ENCODE results near the gene INTS15. TPM values are rescaled to one million over a fixed set of nuclear protein-coding genes. Genes with fewer than 3 reads are reported as not detected.

Gene INTS15
- total and polyA plus RNA-seq, 4 donors: 13.8 to 34.5 (median 22.4) TPM

- no peak overlapping the region for H3K4me3 ChIP-seq
- no peak for TF ChIP-seq CTCF (IDR thresholded peaks at IDR 0.05; ENCODE audit: control extremely low read depth, extremely low read depth)
- no peaks in the 10 kb centered on the region for H3K4me1 ChIP-seq (ENCODE audit: control insufficient read depth in 5 of 5, insufficient read depth in 5 of 5, low read length in 5 of 5)
- no peaks in the 10 kb centered on the region for H3K27me3 ChIP-seq (ENCODE audit: control insufficient read depth in 3 of 3, insufficient read depth in 3 of 3, low read length in 2 of 3)
- DNase-seq (no peak), ATAC-seq (ENCODE audit: insufficient read depth, low FRiP score) (no peak)
- H3K9ac ChIP-seq (ENCODE audit: insufficient read depth in 1 of 2, low read length in 2 of 2): no peak overlapping the region
- 95% methylated on average over 38 of the region's 38 CpGs for WGBS, 2 donors
- H3K36me3 ChIP-seq (ENCODE audit: control insufficient read depth in 4 of 4, insufficient read depth in 4 of 4, low read length in 4 of 4): peaks cover 5 to 33% (median 9%) of the 10 kb centered on the region in 4 donors
- H3K9me3 ChIP-seq (ENCODE audit: control insufficient read depth in 4 of 4, insufficient read depth in 3 of 4, low read length in 3 of 4): no peaks in the 10 kb centered on the region
- H3K27ac ChIP-seq (ENCODE audit: low read depth in 1 of 2, low read length in 1 of 2): no peak overlapping the region
Measured at GRCh38 chr7:6607651-6608051, 17.8 kb downstream of the INTS15 start.

GRCh38 chr7:6608081-6608480 is 18.3 kb downstream of the INTS15 start:
- H3K9ac ChIP-seq (ENCODE audit: insufficient read depth in 1 of 2, low read length in 2 of 2): no peak overlapping the region
- DNase-seq (no peak), ATAC-seq (ENCODE audit: insufficient read depth, low FRiP score) (no peak)
- H3K9me3 ChIP-seq (ENCODE audit: control insufficient read depth in 4 of 4, insufficient read depth in 3 of 4, low read length in 3 of 4): no peaks in the 10 kb centered on the region
- H3K36me3 ChIP-seq (ENCODE audit: control insufficient read depth in 4 of 4, insufficient read depth in 4 of 4, low read length in 4 of 4): peaks cover 3 to 32% (median 8%) of the 10 kb centered on the region in 4 donors
- WGBS, 2 donors: 92 to 95% methylated on average over 27 of the region's 27 CpGs
- H3K27ac ChIP-seq (ENCODE audit: low read depth in 1 of 2, low read length in 1 of 2): no peak overlapping the region
- H3K27me3 ChIP-seq (ENCODE audit: control insufficient read depth in 3 of 3, insufficient read depth in 3 of 3, low read length in 2 of 3): no peaks in the 10 kb centered on the region
- no peaks in the 10 kb centered on the region for H3K4me1 ChIP-seq (ENCODE audit: control insufficient read depth in 5 of 5, insufficient read depth in 5 of 5, low read length in 5 of 5)
- no peak overlapping the region for H3K4me3 ChIP-seq
- TF ChIP-seq CTCF (IDR thresholded peaks at IDR 0.05; ENCODE audit: control extremely low read depth, extremely low read depth): no peak

GRCh38 chr7:6608794-6609193 is 19.0 kb downstream of the INTS15 start:
- no peak for TF ChIP-seq CTCF (IDR thresholded peaks at IDR 0.05; ENCODE audit: control extremely low read depth, extremely low read depth)
- 97 to 98% methylated on average over 12 of the region's 12 CpGs for WGBS, 2 donors
- ATAC-seq (ENCODE audit: insufficient read depth, low FRiP score) (no peak), DNase-seq (no peak)
- Histone ChIP-seq H3K27me3 (ENCODE audit: control insufficient read depth in 3 of 3, insufficient read depth in 3 of 3, low read length in 2 of 3) (no peaks in the 10 kb centered on the region), H3K36me3 (ENCODE audit: control insufficient read depth in 4 of 4, insufficient read depth in 4 of 4, low read length in 4 of 4) (peaks cover 0 to 32% (median 6%) of the 10 kb centered on the region in 4 donors), H3K9ac (ENCODE audit: insufficient read depth in 1 of 2, low read length in 2 of 2) (no peak overlapping the region), H3K27ac (ENCODE audit: low read depth in 1 of 2, low read length in 1 of 2) (no peak overlapping the region), H3K4me1 (ENCODE audit: control insufficient read depth in 5 of 5, insufficient read depth in 5 of 5, low read length in 5 of 5) (no peaks in the 10 kb centered on the region), H3K9me3 (ENCODE audit: control insufficient read depth in 4 of 4, insufficient read depth in 3 of 4, low read length in 3 of 4) (no peaks in the 10 kb centered on the region), H3K4me3 (no peak overlapping the region)

- no peak overlapping the region for H3K27ac ChIP-seq (ENCODE audit: low read depth in 1 of 2, low read length in 1 of 2)
- H3K27me3 ChIP-seq (ENCODE audit: control insufficient read depth in 3 of 3, insufficient read depth in 3 of 3, low read length in 2 of 3): no peaks in the 10 kb centered on the region
- 73 to 77% methylated on average over 6 to 7 of the region's 7 CpGs for WGBS, 2 donors
Measured at GRCh38 chr7:6612819-6613218, 23.0 kb downstream of the INTS15 start.

More at GRCh38 chr7:6612819-6613218, 23.0 kb downstream of the INTS15 start:
- Histone ChIP-seq H3K9me3 (ENCODE audit: control insufficient read depth in 4 of 4, insufficient read depth in 3 of 4, low read length in 3 of 4) (no peaks in the 10 kb centered on the region), H3K9ac (ENCODE audit: insufficient read depth in 1 of 2, low read length in 2 of 2) (no peak overlapping the region), H3K4me1 (ENCODE audit: control insufficient read depth in 5 of 5, insufficient read depth in 5 of 5, low read length in 5 of 5) (peaks cover 0 to 17% (median 0%) of the 10 kb centered on the region in 5 donors), H3K4me3 (no peak overlapping the region), H3K36me3 (ENCODE audit: control insufficient read depth in 4 of 4, insufficient read depth in 4 of 4, low read length in 4 of 4) (peaks cover 0 to 9% (median 2%) of the 10 kb centered on the region in 4 donors)
- no peak for TF ChIP-seq CTCF (IDR thresholded peaks at IDR 0.05; ENCODE audit: control extremely low read depth, extremely low read depth)
- DNase-seq (no peak), ATAC-seq (ENCODE audit: insufficient read depth, low FRiP score) (no peak)

Measured in lung (tissue), 12 donors.